ENCODE results near the gene TDRD10. TPM values are rescaled to one million over a fixed set of nuclear protein-coding genes. Genes with fewer than 3 reads are reported as not detected.

Gene TDRD10
- polyA plus RNA-seq, 3 donors, result not detected

DNA sequence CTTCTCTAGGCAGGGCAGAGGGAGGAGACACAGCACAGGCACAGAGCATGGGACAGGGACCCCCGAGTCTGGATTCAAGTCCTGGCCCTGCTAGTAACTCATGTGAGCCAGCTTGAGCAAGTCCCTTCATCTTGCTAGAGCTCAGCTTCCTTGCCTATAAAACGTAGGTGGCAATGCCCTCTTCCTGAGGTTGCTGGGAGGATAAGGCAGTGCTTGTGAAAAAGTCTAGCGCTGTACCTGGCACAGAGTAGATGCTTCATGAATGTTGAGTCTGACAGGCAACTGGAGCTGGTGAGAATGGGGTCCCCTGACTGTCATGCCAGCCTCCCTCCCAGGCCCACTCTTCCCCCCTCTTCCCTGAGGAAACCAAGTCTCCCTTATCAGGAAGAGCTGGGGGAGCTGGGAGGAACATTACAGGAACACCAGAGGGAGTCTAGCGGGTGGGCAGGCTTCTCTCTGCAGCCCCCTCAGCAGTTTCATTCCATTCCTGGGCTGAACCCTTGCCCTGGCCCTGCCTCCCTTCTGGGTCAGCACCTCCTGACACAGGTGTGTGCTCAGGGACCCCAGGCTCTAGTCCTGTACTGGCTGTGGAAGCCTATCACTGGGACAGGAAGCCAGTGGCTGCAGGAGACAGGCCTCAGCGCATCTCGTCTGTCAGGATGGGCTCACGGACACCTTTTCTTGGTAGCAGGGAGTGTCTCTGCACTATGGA is 75.5 kb downstream of the TDRD10 start:
- no peaks in the 10 kb centered on the region for H3K4me1 ChIP-seq (ENCODE audit: control insufficient read depth in 1 of 2, insufficient read depth in 2 of 2, low read length in 2 of 2)
- Mint-ChIP-seq H3K36me3 (peaks cover 41 to 43% of the 10 kb centered on the region in 2 donors), H3K4me1 (no peaks in the 10 kb centered on the region), H3K4me3 (no peak overlapping the region), H3K27ac (peak overlapping the region in 2 of 7 donors; percentile 36 to 37), H3K27me3 (ENCODE audit: low read depth in 3 of 3) (peaks cover 1 to 8% (median 3%) of the 10 kb centered on the region in 3 donors), H3K9me3 (no peaks in the 10 kb centered on the region)
- no peak overlapping the region for H2AFZ ChIP-seq (ENCODE audit: insufficient read depth, low read depth, low read length, poor library complexity, severe bottlenecking)
- H4K20me1 ChIP-seq (ENCODE audit: insufficient read depth, low read length), result peaks cover 60% of the 10 kb centered on the region
- H3K79me2 ChIP-seq (ENCODE audit: insufficient read depth, low read length), result no peaks in the 10 kb centered on the region
- H3K27ac ChIP-seq (ENCODE audit: low read depth in 1 of 2, low read length in 2 of 2), result no peak overlapping the region
- H3K4me3 ChIP-seq (replicated peaks in 1 of 3; ENCODE audit: low read depth in 2 of 3, low read length in 3 of 3), result no peak overlapping the region
- intact Hi-C loops (cut with micrococcal nuclease), result no loop called here
- no peak overlapping the region for H3K9ac ChIP-seq (ENCODE audit: insufficient read depth, low read length, poor library complexity, severe bottlenecking)
- DNase-seq, result no peak
- H3K27me3 ChIP-seq (ENCODE audit: control insufficient read depth in 2 of 2, insufficient read depth in 2 of 2, low read length in 2 of 2), result no peaks in the 10 kb centered on the region
- no peak overlapping the region for H3K4me2 ChIP-seq (replicated peaks; ENCODE audit: extremely low read depth, low read length, poor library complexity, severe bottlenecking)
- TF ChIP-seq, protein P1, sequence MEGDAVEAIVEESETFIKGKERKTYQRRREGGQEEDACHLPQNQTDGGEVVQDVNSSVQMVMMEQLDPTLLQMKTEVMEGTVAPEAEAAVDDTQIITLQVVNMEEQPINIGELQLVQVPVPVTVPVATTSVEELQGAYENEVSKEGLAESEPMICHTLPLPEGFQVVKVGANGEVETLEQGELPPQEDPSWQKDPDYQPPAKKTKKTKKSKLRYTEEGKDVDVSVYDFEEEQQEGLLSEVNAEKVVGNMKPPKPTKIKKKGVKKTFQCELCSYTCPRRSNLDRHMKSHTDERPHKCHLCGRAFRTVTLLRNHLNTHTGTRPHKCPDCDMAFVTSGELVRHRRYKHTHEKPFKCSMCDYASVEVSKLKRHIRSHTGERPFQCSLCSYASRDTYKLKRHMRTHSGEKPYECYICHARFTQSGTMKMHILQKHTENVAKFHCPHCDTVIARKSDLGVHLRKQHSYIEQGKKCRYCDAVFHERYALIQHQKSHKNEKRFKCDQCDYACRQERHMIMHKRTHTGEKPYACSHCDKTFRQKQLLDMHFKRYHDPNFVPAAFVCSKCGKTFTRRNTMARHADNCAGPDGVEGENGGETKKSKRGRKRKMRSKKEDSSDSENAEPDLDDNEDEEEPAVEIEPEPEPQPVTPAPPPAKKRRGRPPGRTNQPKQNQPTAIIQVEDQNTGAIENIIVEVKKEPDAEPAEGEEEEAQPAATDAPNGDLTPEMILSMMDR (IDR thresholded peaks at IDR 0.05), result no peak
- 80% methylated on average over 3 of the region's 7 CpGs for WGBS (ENCODE audit: insufficient coverage)
- H3K9me3 ChIP-seq (replicated peaks in 1 of 2; ENCODE audit: control insufficient read depth in 1 of 2, insufficient read depth in 1 of 2, low read length in 2 of 2), result no peaks in the 10 kb centered on the region
- peaks cover 39 to 45% of the 10 kb centered on the region in 2 donors for H3K36me3 ChIP-seq (replicated peaks in 1 of 2; ENCODE audit: control insufficient read depth in 1 of 2, insufficient read depth in 2 of 2, low read length in 2 of 2)

DNA sequence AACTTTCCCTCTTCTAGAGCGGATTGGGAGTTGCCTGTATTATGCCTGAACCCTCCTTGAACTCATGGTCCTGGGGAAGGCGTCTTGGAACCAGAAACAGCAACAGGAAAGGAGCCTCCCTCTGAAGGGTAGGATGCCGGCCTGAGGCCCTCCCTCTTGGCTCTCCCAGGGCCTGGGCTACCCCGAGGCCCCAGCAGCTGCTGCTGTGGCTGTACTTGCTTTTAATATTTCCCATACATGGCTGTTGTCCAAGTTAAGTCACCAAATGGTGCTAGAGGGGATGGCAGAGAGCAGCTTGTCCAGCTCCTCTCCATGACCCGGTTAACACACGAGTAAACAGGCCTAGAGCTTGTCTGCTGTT is 76.0 kb downstream of the TDRD10 start:
- intact Hi-C loops (cut with micrococcal nuclease), result no loop called here
- no peaks in the 10 kb centered on the region for H3K27me3 ChIP-seq (ENCODE audit: control insufficient read depth in 2 of 2, insufficient read depth in 2 of 2, low read length in 2 of 2)
- Mint-ChIP-seq H3K27me3 (ENCODE audit: low read depth in 3 of 3) (peaks cover 1 to 6% (median 3%) of the 10 kb centered on the region in 3 donors), H3K27ac (peak overlapping the region in 4 of 7 donors; percentile 36 to 56 (median 40)), H3K9me3 (no peaks in the 10 kb centered on the region), H3K4me3 (no peak overlapping the region), H3K4me1 (no peaks in the 10 kb centered on the region), H3K36me3 (peaks cover 45 to 48% of the 10 kb centered on the region in 2 donors)
- no peaks in the 10 kb centered on the region for H3K9me3 ChIP-seq (replicated peaks in 1 of 2; ENCODE audit: control insufficient read depth in 1 of 2, insufficient read depth in 1 of 2, low read length in 2 of 2)
- no peak overlapping the region for H3K27ac ChIP-seq (ENCODE audit: low read depth in 1 of 2, low read length in 2 of 2)
- H3K9ac ChIP-seq (ENCODE audit: insufficient read depth, low read length, poor library complexity, severe bottlenecking), result no peak overlapping the region
- no peaks in the 10 kb centered on the region for H3K4me1 ChIP-seq (ENCODE audit: control insufficient read depth in 1 of 2, insufficient read depth in 2 of 2, low read length in 2 of 2)
- 86% methylated on average over 5 of the region's 6 CpGs for WGBS (ENCODE audit: insufficient coverage)
- no peak overlapping the region for H3K4me3 ChIP-seq (replicated peaks in 1 of 3; ENCODE audit: low read depth in 2 of 3, low read length in 3 of 3)
- DNase-seq, result no peak
- TF ChIP-seq, protein P1 (IDR thresholded peaks at IDR 0.05), result no peak
- no peaks in the 10 kb centered on the region for H3K79me2 ChIP-seq (ENCODE audit: insufficient read depth, low read length)
- H4K20me1 ChIP-seq (ENCODE audit: insufficient read depth, low read length), result peaks cover 65% of the 10 kb centered on the region
- peaks cover 44 to 50% of the 10 kb centered on the region in 2 donors for H3K36me3 ChIP-seq (replicated peaks in 1 of 2; ENCODE audit: control insufficient read depth in 1 of 2, insufficient read depth in 2 of 2, low read length in 2 of 2)
- no peak overlapping the region for H3K4me2 ChIP-seq (replicated peaks; ENCODE audit: extremely low read depth, low read length, poor library complexity, severe bottlenecking)
- no peak overlapping the region for H2AFZ ChIP-seq (ENCODE audit: insufficient read depth, low read depth, low read length, poor library complexity, severe bottlenecking)
